HepG2 (cell line): ENCODE data around the gene NOM1. TPM values are rescaled to one million over a fixed set of nuclear protein-coding genes. Genes with fewer than 3 reads are reported as not detected.
A peak's percentile ranks its signal among the peaks of the same experiment; 100 is the strongest.

Experiments used
- ATAC-seq: fragments of 200-7000 bp; cut with Tn5 transposase; 3 replicates; pipeline ENCODE4 v1.9.1; 2020; ENCODE audit warnings: mild to moderate bottlenecking, moderate library complexity
- BruUV-seq: library from RNA; stranded (reverse); fragments of 400-500 nt; replicated peaks from 2 replicates; lab custom pipeline; 2021; lab: Mats Ljungman, UMichigan
- CTCF ChIA-PET: fragments of 300-600 bp; formaldehyde crosslinking; extraction: SDS; loops from one replicate; lab custom pipeline; 2021; ENCODE audit warnings: low total read pairs, inconsistent platforms, low intra/inter-chr PET ratio; lab: Yijun Ruan, JAX
- POLR2A ChIA-PET: fragments of 350-600 bp; sonication (Branson Sonifier 250); formaldehyde crosslinking; loops from one replicate; lab custom pipeline; 2020; ENCODE audit warnings: antibody characterized with exemption, inconsistent platforms; lab: Yijun Ruan, JAX
- DNase-seq: peaks from one replicate; pipeline ENCODE4 v3.0.0-alpha.2; 2015; ENCODE audit warnings: low spot score
- FAIRE-seq: peaks from 3 replicates; lab custom pipeline; 2011; peaks lifted over from hg19 to GRCh38; lab: Jason Lieb, UNC
- H2AFZ ChIP-seq: one replicate; pipeline ENCODE4 v1.6.1; 2011; ENCODE audit warnings: low read length, inconsistent platforms
- H3K27ac ChIP-seq: fragments of 300-600 bp; 3 replicates; pipeline ENCODE4 v1.8.0; 2011; ENCODE audit warnings: mixed run types, mild to moderate bottlenecking, mixed read lengths, low read length, inconsistent platforms; ENCODE audit not compliant: insufficient read depth; ENCODE audit errors: extremely low read length
- H3K27me3 ChIP-seq, 2 experiments: fragments of 200-600 bp in 1 of 2; 2 replicates in 1 of 2; 3 replicates in 1 of 2; pipeline versions ENCODE4 v1.6.0 to v1.8.0; 2011; ENCODE audit warnings: low read length in 2 of 2, mild to moderate bottlenecking in 2 of 2, moderate library complexity in 2 of 2, inconsistent platforms in 1 of 2; ENCODE audit not compliant: insufficient read depth in 2 of 2, control insufficient read depth in 1 of 2
- H3K36me3 ChIP-seq, 2 experiments: fragments of 200-600 bp in 1 of 2; replicated peaks in 1 of 2; 2 replicates in 1 of 2; 3 replicates in 1 of 2; pipeline versions ENCODE4 v1.5.1 to v1.8.0; 2011; ENCODE audit warnings: low read length in 2 of 2, inconsistent platforms in 1 of 2; ENCODE audit not compliant: insufficient read depth in 2 of 2, control insufficient read depth in 1 of 2
- H3K4me1 ChIP-seq: 2 replicates; pipeline ENCODE4 v1.5.1; 2012; ENCODE audit warnings: low read length, inconsistent platforms; ENCODE audit not compliant: insufficient read depth
- H3K4me2 ChIP-seq: 2 replicates; pipeline ENCODE4 v1.6.0; 2011; ENCODE audit warnings: low read depth, low read length, inconsistent platforms
- H3K4me3 ChIP-seq, 3 experiments: fragments of 200-600 bp in 1 of 3; sonication (generic), shearing (Covaris generic) in 1 of 3; replicated peaks in 1 of 3; 2 replicates each; pipeline ENCODE4 v1.5.1; 2011 to 2016; ENCODE audit warnings: low read length in 3 of 3, inconsistent platforms in 2 of 3, low read depth in 2 of 3, mild to moderate bottlenecking in 2 of 3, control low read depth in 1 of 3, mixed read lengths in 1 of 3; ENCODE audit not compliant: insufficient read depth in 1 of 3
- H3K79me2 ChIP-seq: one replicate; pipeline ENCODE4 v1.6.1; 2011; ENCODE audit warnings: low read length, inconsistent platforms; ENCODE audit not compliant: insufficient read depth
- H3K9ac ChIP-seq: 2 replicates; pipeline ENCODE4 v1.6.0; 2011; ENCODE audit warnings: mild to moderate bottlenecking, low read depth, low read length, inconsistent platforms; ENCODE audit not compliant: insufficient read depth
- H3K9me3 ChIP-seq: 2 replicates; pipeline ENCODE4 v1.5.1; 2012; ENCODE audit warnings: mild to moderate bottlenecking, low read length
- H4K20me1 ChIP-seq: 2 replicates; pipeline ENCODE4 v1.6.0; 2011; ENCODE audit warnings: inconsistent platforms, mild to moderate bottlenecking, low read length, moderate library complexity; ENCODE audit not compliant: insufficient read depth
- CCAR2 ChIP-seq: fragments of 200-400 bp; formaldehyde crosslinking; optimal IDR thresholded peaks from 2 replicates; pipeline ENCODE3; 2018; ENCODE audit warnings: low read depth, mild to moderate bottlenecking, low read length, moderate library complexity
- CREB1 ChIP-seq, 2 experiments: fragments of 450-650 bp in 1 of 2; IDR thresholded peaks; 2 replicates each; pipeline ENCODE4 v1.6.1; 2016 to 2017; ENCODE audit warnings: control low read depth in 1 of 2, mild to moderate bottlenecking in 1 of 2, missing compliant biosample characterization in 1 of 2, missing genetic modification characterization in 1 of 2
- EP300 ChIP-seq, 3 experiments: sonication (generic) in 1 of 3; formaldehyde crosslinking in 1 of 3; IDR thresholded peaks; 2 replicates each; pipeline versions ENCODE4 v1.5.1 to v1.6.1; 2011 to 2020; ENCODE audit warnings: low read depth in 2 of 3, low read length in 2 of 3, borderline replicate concordance in 1 of 3, improper control_type of control experiment in 1 of 3, mild to moderate bottlenecking in 1 of 3, missing genetic modification reagents in 1 of 3, moderate library complexity in 1 of 3
- FOXO4 ChIP-seq: sonication (generic); formaldehyde crosslinking; conservative IDR thresholded peaks from 2 replicates; pipeline ENCODE4 v1.8.1; 2023; ENCODE audit warnings: missing genetic modification reagents
- GZF1 ChIP-seq: sonication (generic); formaldehyde crosslinking; IDR thresholded peaks from 2 replicates; pipeline ENCODE4 v1.5.1; 2020; ENCODE audit warnings: mild to moderate bottlenecking, missing genetic modification reagents
- MAFF ChIP-seq: IDR thresholded peaks from 2 replicates; pipeline ENCODE4 v1.6.1; 2011; ENCODE audit warnings: low read depth, low read length, improper control_type of control experiment
- MAFK ChIP-seq, 2 experiments: IDR thresholded peaks in 1 of 2; conservative IDR thresholded peaks in 1 of 2; 2 replicates each; pipeline ENCODE4 v1.6.1; 2011; ENCODE audit warnings: improper control_type of control experiment in 2 of 2, low read length in 2 of 2
- NFE2L2 ChIP-seq: fragments of 150-350 bp; IDR thresholded peaks from 2 replicates; pipeline ENCODE4 v1.6.1; 2014; ENCODE audit warnings: low read length
- RERE ChIP-seq: IDR thresholded peaks from 2 replicates; pipeline ENCODE4 v1.6.1; 2016; ENCODE audit warnings: low read depth, missing genetic modification reagents, missing compliant biosample characterization
- ZNF160 ChIP-seq: sonication (generic); formaldehyde crosslinking; IDR thresholded peaks from 2 replicates; pipeline ENCODE4 v1.8.0; 2022; ENCODE audit warnings: mild to moderate bottlenecking, inconsistent platforms, missing genetic modification reagents
- ZNF782 ChIP-seq: sonication (generic); formaldehyde crosslinking; IDR thresholded peaks from 2 replicates; pipeline ENCODE4 v1.4.0; 2020; ENCODE audit warnings: missing genetic modification reagents, mild to moderate bottlenecking, borderline replicate concordance
- WGBS: methylation state at CpG from one replicate; pipeline ENCODE4 v1.1.6; 2017; ENCODE audit warnings: low lambda C conversion rate; 5-methylcytosine and 5-hydroxymethylcytosine counted together
- in situ Hi-C: cut with HindIII; loops from 2 replicates; pipeline ENCODE4 v1.10.0; 2017; ENCODE audit warnings: low pct_unique_long_range_greater_than_20kb; ENCODE audit not compliant: extremely low pct_ligation_motif_present
- intact Hi-C: fragments of 100-400 bp; cut with micrococcal nuclease; formaldehyde crosslinking; loops from one replicate; pipeline ENCODE4 v1.10.0; 2022; ENCODE audit not compliant: unreplicated experiment
- polyA plus RNA-seq, 8 experiments: library from polyadenylated mRNA; depleted of rRNA in 3 of 8; stranded (reverse) in 7 of 8; unstranded in 1 of 8; fragments of >200 nt; fragmentation: Illumina TruSeq in 4 of 8; extraction: Trizol in 4 of 8; gene quantifications; 2 replicates each; pipeline versions ENCODE4 v1.2.1 to v1.2.3, GENCODE V29; 2011 to 2016; ENCODE audit warnings: low read depth in 4 of 8, missing spikeins in 1 of 8, mixed read lengths in 1 of 8; ENCODE audit not compliant: insufficient read depth in 1 of 8
- total RNA-seq, 5 experiments: library from RNA; depleted of rRNA; stranded (reverse); fragments of >200 nt; fragmentation: Illumina TruSeq; extraction: Trizol; gene quantifications; 2 replicates each; pipeline ENCODE4 v1.2.3, GENCODE V29; 2016; ENCODE audit warnings: low read depth in 1 of 5

NOM1 gene
- total and polyA plus RNA-seq, 2 of the 13 experiments (the other 11 are each of a cell fraction or from before 2014, with no cell fraction given): 14.2 to 26.2 TPM

GRCh38 chr7:156979711-156980110 lies 30.2 kb downstream of the NOM1 start:
- no TSS peak for BruUV-seq
- ChIA-PET CTCF (no interaction called here), POLR2A (no interaction called here)
- H3K36me3 ChIP-seq: no peaks in the 10 kb centered on the region
- in situ Hi-C loops: no loop called here
- H3K4me3 ChIP-seq: no peak overlapping the region
- no peak for TF ChIP-seq RERE (CRISPR knock-in tag)
- TF ChIP-seq ZNF160 (CRISPR knock-in tag): peak; percentile 59; the same call in 1 of the 2 replicates
- peak in 1 of 2 experiments; percentile 57; a peak in 3 of 4 replicates for TF ChIP-seq MAFK (conservative IDR thresholded peaks at IDR 0.05 in 1 of 2, IDR thresholded peaks at IDR 0.05 in 1 of 2; ENCODE audit: low read length in 2 of 2)
- TF ChIP-seq MAFF: peak; percentile 32; the same call in 1 of the 2 replicates
- no peak for TF ChIP-seq CREB1 (IDR thresholded peaks at IDR 0.05)
- no peak for TF ChIP-seq CREB1 (CRISPR knock-in tag; IDR thresholded peaks at IDR 0.05)
- no peak for TF ChIP-seq CCAR2
- TF ChIP-seq NFE2L2: peak; percentile 38; the same call in 1 of the 2 replicates
- TF ChIP-seq FOXO4: no peak
- no peak for TF ChIP-seq GZF1 (CRISPR knock-in tag)
- no peak for TF ChIP-seq EP300 (IDR thresholded peaks at IDR 0.05; ENCODE audit: low read depth in 2 of 2, low read length in 2 of 2)
- no peak for TF ChIP-seq EP300 (CRISPR knock-in tag; IDR thresholded peaks at IDR 0.05; ENCODE audit: borderline replicate concordance)
- no peak for TF ChIP-seq ZNF782 (CRISPR knock-in tag)
- peaks cover 9% of the 10 kb centered on the region; the same call in 1 of the 2 replicates for H3K9me3 ChIP-seq
- H3K27me3 ChIP-seq: no peaks in the 10 kb centered on the region
- no peak for ATAC-seq
- H4K20me1 ChIP-seq: no peaks in the 10 kb centered on the region
- H3K79me2 ChIP-seq: no peaks in the 10 kb centered on the region
- no peak overlapping the region for H2AFZ ChIP-seq
- H3K9ac ChIP-seq: no peak overlapping the region
- intact Hi-C loops: loop anchor here (10.0 kb wide), 1 partner anchor 155 kb away; the partner anchor contains the start of gene UBE3C
- WGBS: 83% methylated on average over 4 of the region's 4 CpGs
- no peak for DNase-seq
- H3K4me1 ChIP-seq: no peaks in the 10 kb centered on the region
- no peak overlapping the region for H3K4me2 ChIP-seq
- FAIRE-seq: no peak
- no peak overlapping the region for H3K27ac ChIP-seq
